ENCODE data around the gene ADAMTS13. TPM values are rescaled to one million over a fixed set of nuclear protein-coding genes. Genes with fewer than 3 reads are reported as not detected.

The ADAMTS13 gene
- total and polyA plus RNA-seq, 9 of the 15 experiments (the other 6 are each of a cell fraction or from before 2014, with no cell fraction given): 0.03 to 0.20 (median 0.04) TPM; not detected in 4

DNA sequence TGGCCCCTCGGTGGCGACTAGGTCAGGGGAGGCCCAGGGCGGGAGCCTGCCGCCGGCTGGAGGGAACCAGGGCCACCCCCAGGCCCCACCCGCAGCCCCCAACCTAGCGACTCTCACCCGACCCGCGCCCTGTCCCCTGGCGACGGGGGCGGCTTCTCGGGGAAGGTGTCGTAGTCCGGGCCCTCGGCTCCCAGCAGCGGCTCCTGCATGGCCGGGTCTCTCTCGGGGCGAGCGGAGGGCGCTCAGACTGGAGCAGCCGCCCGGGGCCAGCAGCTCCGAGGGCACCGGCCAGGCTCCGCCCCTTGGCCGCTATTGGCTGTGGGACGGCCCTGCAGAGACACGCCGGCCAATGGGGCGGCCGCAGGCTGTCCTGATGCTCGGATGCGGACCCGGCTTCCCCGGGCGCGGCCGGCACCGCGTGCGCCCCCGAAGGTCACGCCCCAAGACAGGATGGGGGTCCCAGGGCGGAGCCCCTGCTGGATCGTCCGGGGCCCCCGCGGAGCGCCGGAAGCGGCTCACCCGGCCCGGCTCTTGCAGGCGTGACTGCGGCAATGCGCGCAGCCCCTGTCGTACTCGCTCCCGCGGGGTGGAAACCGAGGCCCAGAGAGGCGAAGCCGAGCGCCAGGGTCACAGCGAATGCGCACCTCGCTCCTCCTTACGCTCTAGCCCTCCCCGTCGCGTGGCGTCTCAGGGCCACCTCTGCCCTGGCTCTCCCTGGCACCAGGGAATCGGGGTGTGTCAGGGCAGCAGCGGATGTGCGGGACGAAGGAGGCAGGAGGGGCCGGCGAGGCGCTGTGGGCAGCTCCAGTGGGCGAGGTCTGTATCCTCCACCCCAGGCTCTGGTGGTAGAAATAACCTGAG lies 56.9 kb downstream of the ADAMTS13 start, which contains the start of gene SLC2A6 (continued):
- TF ChIP-seq, protein P1, sequence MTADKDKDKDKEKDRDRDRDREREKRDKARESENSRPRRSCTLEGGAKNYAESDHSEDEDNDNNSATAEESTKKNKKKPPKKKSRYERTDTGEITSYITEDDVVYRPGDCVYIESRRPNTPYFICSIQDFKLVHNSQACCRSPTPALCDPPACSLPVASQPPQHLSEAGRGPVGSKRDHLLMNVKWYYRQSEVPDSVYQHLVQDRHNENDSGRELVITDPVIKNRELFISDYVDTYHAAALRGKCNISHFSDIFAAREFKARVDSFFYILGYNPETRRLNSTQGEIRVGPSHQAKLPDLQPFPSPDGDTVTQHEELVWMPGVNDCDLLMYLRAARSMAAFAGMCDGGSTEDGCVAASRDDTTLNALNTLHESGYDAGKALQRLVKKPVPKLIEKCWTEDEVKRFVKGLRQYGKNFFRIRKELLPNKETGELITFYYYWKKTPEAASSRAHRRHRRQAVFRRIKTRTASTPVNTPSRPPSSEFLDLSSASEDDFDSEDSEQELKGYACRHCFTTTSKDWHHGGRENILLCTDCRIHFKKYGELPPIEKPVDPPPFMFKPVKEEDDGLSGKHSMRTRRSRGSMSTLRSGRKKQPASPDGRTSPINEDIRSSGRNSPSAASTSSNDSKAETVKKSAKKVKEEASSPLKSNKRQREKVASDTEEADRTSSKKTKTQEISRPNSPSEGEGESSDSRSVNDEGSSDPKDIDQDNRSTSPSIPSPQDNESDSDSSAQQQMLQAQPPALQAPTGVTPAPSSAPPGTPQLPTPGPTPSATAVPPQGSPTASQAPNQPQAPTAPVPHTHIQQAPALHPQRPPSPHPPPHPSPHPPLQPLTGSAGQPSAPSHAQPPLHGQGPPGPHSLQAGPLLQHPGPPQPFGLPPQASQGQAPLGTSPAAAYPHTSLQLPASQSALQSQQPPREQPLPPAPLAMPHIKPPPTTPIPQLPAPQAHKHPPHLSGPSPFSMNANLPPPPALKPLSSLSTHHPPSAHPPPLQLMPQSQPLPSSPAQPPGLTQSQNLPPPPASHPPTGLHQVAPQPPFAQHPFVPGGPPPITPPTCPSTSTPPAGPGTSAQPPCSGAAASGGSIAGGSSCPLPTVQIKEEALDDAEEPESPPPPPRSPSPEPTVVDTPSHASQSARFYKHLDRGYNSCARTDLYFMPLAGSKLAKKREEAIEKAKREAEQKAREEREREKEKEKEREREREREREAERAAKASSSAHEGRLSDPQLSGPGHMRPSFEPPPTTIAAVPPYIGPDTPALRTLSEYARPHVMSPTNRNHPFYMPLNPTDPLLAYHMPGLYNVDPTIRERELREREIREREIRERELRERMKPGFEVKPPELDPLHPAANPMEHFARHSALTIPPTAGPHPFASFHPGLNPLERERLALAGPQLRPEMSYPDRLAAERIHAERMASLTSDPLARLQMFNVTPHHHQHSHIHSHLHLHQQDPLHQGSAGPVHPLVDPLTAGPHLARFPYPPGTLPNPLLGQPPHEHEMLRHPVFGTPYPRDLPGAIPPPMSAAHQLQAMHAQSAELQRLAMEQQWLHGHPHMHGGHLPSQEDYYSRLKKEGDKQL (CRISPR knock-in tag; IDR thresholded peaks at IDR 0.05; ENCODE audit: borderline replicate concordance): 0 out of 2 replicates have a peak, but pooled peaks have one; percentile 42
- TF ChIP-seq CHD2 (IDR thresholded peaks at IDR 0.05; ENCODE audit: low read depth, low read length) (0 out of 2 replicates have a peak, but pooled peaks have one; percentile 29), FOS (IDR thresholded peaks at IDR 0.05; ENCODE audit: extremely low read depth, insufficient read length) (peak; percentile 53), CTBP1 (IDR thresholded peaks at IDR 0.05; ENCODE audit: borderline replicate concordance) (0 out of 2 replicates have a peak, but pooled peaks have one; percentile 30), NFYB (IDR thresholded peaks at IDR 0.05; ENCODE audit: extremely low read depth, insufficient read length) (peak; percentile 94), TGIF2 (CRISPR knock-in tag; IDR thresholded peaks at IDR 0.05) (peak; percentile 47; the same call in 1 of the 2 replicates), NEUROD1 (IDR thresholded peaks at IDR 0.05; ENCODE audit: borderline replicate concordance, low read depth, low read length, partially characterized antibody) (no peak), CBFB (CRISPR knock-in tag; IDR thresholded peaks at IDR 0.05) (no peak), SP2 (IDR thresholded peaks at IDR 0.05; ENCODE audit: extremely low read depth, low read depth, low read length, poor library complexity, severe bottlenecking) (peak; percentile 13), DMBX1 (CRISPR knock-in tag; IDR thresholded peaks at IDR 0.05; ENCODE audit: borderline replicate concordance) (no peak), RCOR1 (IDR thresholded peaks at IDR 0.05; ENCODE audit: borderline replicate concordance in 1 of 2, low read depth in 2 of 2, low read length in 2 of 2) (peak in 1 of 2 experiments; percentile 33; a peak in 1 of 4 replicates), GABPB1 (CRISPR knock-in tag; IDR thresholded peaks at IDR 0.05) (peak; percentile 43; the same call in 1 of the 2 replicates)
- TF ChIP-seq, protein P2, sequence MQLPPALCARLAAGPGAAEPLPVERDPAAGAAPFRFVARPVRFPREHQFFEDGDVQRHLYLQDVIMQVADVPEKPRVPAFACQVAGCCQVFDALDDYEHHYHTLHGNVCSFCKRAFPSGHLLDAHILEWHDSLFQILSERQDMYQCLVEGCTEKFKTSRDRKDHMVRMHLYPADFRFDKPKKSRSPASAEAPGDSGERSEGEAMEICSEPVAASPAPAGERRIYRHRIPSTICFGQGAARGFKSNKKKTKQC (CRISPR knock-in tag; IDR thresholded peaks at IDR 0.05): 0 out of 2 replicates have a peak, but pooled peaks have one; percentile 26
- TF ChIP-seq, protein P3, sequence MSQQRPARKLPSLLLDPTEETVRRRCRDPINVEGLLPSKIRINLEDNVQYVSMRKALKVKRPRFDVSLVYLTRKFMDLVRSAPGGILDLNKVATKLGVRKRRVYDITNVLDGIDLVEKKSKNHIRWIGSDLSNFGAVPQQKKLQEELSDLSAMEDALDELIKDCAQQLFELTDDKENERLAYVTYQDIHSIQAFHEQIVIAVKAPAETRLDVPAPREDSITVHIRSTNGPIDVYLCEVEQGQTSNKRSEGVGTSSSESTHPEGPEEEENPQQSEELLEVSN (IDR thresholded peaks at IDR 0.05; ENCODE audit: borderline replicate concordance in 1 of 2, extremely low read depth in 1 of 2, insufficient read depth in 1 of 2, insufficient read length in 1 of 2, low read depth in 1 of 2, low read length in 1 of 2, poor library complexity in 1 of 2, severe bottlenecking in 1 of 2): peak in 1 of 2 experiments; percentile 32
- TF ChIP-seq, protein P4, sequence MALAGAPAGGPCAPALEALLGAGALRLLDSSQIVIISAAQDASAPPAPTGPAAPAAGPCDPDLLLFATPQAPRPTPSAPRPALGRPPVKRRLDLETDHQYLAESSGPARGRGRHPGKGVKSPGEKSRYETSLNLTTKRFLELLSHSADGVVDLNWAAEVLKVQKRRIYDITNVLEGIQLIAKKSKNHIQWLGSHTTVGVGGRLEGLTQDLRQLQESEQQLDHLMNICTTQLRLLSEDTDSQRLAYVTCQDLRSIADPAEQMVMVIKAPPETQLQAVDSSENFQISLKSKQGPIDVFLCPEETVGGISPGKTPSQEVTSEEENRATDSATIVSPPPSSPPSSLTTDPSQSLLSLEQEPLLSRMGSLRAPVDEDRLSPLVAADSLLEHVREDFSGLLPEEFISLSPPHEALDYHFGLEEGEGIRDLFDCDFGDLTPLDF (CRISPR knock-in tag; IDR thresholded peaks at IDR 0.05): no peak
